Stimulated activated CD4-positive, alpha-beta T cell treated with anti-CD3 and anti-CD28 coated beads, Interleukin-1b, Interleukin-23, amount 100 ng/mL, for 4 hours (primary cell): ENCODE measurements around the gene NAP1L5.

Experiments
- DNase-seq, 2 donors: peaks; one replicate each; pipeline ENCODE4 v3.0.0-alpha.2; 2020; ENCODE audit warnings: low read depth in 2 of 2

NAP1L5 gene, protein sequence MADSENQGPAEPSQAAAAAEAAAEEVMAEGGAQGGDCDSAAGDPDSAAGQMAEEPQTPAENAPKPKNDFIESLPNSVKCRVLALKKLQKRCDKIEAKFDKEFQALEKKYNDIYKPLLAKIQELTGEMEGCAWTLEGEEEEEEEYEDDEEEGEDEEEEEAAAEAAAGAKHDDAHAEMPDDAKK

DNA sequence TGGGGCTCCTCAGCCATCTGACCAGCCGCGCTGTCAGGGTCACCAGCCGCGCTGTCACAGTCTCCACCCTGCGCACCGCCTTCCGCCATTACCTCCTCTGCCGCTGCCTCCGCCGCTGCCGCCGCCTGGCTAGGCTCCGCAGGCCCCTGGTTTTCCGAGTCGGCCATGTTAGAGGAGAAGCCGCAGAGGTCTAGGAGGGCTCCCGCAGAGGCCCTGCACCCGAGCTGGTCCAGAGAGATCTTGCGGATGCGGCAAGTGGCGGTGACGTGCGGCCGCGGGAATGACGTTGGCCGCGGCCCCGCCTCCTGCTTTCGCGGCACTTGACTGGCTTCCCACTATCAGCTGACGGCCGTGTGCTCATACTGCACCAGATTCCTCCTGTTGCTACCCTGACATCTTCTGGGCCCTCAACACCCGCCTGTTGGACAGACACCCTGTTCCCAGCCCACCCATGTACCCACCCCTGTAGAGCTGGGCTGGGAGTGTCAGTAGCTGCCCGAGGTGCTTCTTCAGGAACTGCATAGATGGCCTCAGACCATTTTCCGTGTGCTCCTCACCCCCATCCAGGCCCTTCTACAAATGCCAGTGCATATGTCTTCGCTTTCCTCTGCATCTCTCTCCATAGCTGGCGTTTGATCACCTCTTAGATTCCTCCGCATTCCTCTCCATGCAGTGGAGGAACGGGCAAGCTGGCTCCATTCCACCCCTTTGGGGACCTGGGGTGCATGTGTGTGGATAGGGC is at the start of gene NAP1L5:
TSS of gene NAP1L5 (minus strand) at position 242 of the 742 bp plus-strand sequence. CDS start at position 167, 75 bp downstream.
- DNase-seq, result peak; percentile 36 to 45

- DNase-seq, result no peak
Measured at GRCh38 chr4:88747351-88747750, 49.7 kb upstream of the NAP1L5 start.

DNA sequence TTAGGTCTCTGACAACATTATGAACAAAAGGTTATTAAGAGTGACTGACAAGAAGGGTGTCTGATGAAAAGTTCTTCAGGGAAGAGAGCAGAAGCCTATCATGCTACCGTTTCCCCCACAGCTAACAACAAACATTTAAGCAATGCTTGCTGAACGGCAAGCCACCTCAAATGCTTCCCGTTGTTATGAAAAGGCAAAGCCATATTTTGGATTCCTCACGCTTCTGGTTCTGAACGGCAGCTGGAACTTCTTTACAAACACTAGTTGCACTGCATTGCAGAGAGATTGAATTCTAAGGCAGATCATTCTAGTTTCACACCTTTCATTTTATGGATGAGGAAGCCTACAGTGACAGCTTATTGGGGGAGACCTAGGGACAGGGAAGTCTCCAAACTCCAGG is 48.6 kb upstream of the NAP1L5 start:
- no peak for DNase-seq

- no peak for DNase-seq
Measured at GRCh38 chr4:88745581-88746163, 48.0 kb upstream of the NAP1L5 start.

DNA sequence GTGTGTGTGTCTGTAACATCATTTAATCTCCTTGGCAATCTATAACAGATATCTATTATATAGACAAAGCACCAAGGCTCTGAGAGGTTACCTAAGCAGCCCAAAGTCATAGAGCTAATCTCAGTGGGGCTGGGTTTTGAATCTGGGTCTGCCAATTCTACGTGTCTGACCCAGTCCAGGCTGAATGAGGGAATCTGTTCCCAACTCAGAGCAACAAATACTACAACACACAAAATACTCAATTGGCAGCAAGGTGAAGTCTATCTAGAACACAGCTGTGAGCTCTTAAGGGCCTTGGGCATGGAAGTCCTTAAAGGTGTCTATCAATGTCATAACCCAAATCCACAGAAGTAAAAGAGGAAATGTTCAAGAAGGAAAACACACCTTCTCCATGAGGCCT is 47.5 kb upstream of the NAP1L5 start:
- no peak for DNase-seq

DNA sequence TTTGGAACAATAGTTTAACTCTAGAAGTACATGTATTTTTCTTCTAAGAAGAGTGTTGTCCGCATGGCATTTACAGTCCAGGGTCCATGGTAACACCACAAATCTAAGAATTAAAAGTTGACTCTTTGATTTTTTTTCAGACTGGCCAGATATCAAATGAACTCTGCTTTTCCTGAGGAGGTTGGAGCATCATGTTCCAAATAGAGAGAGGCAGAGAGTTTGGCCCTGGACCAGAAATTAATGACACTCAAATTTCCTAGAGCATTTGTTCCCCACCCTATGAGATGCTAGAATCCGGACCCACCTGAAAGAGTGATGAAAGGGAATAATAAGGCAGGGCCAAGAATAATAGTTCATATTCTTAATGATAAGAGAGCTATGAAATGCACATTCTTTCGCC is 47.0 kb upstream of the NAP1L5 start:
- DNase-seq, result no peak

DNA sequence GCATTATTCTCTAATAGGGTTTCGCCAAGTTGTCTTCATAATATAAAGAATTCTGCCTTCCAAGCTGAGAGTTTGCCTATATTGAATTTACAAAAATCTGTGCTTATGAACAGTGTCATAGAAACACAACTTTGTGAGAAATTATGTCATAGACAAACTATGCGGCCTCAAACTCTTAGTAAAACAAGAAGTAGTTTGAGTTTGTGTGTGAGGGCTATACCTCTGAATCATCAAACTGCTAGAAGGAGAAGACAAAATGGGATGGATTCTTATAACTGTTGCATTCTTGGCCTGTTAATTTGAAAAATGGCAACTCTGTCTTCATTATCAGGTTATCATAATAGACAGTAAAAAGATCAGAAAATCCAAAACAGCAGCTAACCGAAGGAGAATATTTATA is 46.1 kb upstream of the NAP1L5 start:
- no peak for DNase-seq

DNA sequence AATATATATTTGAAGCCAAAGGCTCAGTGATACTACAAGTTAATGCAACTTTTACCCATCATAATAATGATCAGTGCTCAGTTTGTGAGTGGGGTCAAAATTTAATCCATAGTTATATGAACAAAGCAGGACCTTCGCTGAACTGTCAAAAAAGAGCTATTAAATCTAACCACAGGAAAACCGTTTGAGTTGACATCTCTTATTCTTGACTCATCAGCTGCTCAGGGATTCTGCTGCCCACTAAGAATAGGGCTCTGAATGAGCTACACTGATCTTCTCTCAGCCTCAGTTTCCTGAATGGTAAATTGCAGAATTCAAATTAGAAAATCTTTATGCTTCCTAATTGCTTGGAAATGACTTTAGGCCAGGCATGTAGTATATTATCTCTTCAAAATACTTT is 44.9 kb upstream of the NAP1L5 start:
- no peak for DNase-seq

DNA sequence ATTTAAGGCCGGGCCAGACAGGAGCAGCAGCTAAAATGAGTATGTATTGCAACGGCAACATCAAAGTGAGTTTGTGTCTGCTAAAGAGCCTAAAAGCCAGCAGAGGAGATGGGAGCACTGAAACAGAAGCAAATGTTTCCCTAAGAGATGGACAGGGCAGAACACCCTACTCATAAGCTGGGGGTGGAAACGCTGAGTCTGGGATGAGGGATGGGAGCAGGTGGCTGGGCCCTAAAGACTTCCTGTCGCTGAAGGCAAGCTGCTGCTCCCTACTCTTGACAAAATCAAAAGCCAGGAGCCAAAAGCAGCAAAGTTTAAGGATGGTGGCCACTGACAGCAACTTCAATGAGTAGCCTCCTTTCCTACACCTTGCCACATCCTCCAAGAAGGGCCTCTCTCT is 40.6 kb upstream of the NAP1L5 start:
- no peak for DNase-seq

DNA sequence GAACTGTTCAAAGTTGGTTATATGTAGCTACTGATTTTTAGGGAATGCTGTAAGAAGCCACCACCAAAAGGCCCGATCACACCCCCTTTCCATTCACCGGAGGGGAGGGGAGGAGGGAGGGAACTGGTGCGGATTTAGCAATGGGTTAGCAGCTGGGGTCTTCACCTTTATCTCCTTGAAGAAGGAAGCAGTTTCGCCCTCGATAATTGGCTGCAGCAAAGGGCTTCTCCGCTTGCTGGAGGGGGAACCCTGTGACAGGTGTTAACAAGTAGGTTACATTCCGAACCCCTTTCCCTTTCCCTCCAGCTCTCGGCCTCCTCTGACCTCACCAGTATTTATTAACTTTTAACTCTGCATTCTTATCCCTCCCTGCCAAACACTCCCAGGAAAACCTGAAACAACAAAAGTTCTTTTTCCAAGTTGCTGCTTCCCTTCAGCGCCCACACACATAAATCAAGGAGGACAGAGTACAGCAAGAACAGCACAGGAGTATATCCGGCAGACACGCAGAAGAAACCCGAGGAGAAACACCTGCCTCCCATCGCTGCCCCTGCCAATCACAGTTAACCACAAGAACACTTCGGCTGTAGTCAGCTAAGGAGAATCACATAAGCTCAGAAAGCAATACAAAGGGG is 39.8 kb upstream of the NAP1L5 start:
- peak in 1 of 2 donors; percentile 2 for DNase-seq

GRCh38 chr4:88736264-88736663 is 38.6 kb upstream of the NAP1L5 start:
- no peak for DNase-seq

GRCh38 chr4:88735564-88735963 is 37.9 kb upstream of the NAP1L5 start:
- no peak for DNase-seq

DNA sequence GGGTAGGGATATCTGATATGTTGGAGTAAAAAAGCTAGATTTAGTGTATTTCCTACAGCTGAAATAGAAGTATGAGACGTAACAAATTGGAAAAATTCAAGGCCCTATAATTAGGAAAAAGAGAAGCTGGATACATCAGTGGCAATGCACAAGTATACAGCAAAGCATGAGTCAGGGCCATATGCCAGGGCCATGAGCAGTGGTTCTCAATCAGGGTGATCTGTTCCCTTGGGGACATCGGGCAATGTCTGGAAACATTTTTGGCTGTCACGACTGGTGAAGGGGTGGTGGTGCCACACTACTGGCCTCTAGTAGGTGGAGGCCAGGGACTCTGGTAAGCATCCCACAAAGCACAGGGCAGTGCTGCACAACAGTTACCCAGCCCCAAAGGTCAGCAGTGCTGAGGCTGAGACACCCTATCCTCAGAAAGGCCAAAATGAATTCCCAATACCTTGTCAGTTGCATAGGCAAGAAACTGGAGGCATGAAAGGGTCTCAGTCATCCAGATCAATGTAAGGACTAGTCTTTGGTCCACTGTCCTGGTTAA is 36.8 kb upstream of the NAP1L5 start:
- DNase-seq, result no peak

GRCh38 chr4:88732714-88733368 is 35.2 kb upstream of the NAP1L5 start:
- no peak for DNase-seq

- no peak for DNase-seq
Measured at GRCh38 chr4:88731381-88731780, 33.8 kb upstream of the NAP1L5 start.

DNA sequence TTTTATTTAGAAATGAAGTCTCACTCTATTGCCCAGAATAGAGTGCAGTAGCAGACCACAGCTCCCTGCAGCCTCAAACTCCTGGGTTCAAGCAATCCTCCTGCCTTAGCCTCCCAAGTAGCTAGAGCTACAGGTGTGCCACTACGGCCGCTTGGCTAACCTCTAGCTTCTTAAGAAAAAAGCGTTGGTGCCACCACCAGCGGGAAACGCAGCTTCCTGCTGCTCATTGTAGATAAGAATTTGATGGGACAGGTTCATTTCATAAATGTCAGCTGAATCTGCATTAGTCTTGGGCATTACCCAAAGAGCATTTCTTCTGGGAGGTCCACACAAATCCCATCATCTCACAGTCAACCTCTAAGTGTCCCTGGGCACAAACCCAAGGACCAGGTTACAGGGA is 33.2 kb upstream of the NAP1L5 start:
- no peak for DNase-seq

DNA sequence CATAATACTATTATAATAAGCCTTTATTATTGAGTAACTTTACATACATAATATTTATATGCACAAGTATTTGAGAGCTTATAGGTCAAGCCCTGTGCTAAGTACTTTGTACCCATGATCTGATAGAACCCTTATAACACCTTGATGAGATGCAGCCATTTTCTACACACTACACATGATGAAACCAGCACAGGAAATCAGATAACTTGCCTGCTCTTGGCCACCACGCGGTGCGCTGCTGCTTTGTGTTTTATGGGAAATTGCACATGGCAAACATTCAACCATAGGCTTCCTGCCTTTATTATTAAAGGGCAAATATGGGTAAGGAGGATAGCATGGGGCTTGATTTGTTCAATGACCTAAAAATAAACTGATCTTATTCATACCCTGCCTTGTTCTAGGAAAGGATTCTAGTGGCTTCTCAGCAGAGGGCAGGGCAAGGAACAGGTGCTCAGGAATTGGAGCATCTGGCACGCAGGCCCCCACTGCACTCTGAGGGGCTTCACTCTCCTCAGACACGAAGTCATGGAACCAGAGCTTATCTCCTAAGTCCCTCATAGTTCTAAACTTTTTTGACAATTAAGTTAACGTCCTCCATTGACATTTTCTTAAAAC is 31.6 kb upstream of the NAP1L5 start:
- no peak for DNase-seq

- DNase-seq, result no peak
Measured at GRCh38 chr4:88728146-88728545, 30.5 kb upstream of the NAP1L5 start.

DNA sequence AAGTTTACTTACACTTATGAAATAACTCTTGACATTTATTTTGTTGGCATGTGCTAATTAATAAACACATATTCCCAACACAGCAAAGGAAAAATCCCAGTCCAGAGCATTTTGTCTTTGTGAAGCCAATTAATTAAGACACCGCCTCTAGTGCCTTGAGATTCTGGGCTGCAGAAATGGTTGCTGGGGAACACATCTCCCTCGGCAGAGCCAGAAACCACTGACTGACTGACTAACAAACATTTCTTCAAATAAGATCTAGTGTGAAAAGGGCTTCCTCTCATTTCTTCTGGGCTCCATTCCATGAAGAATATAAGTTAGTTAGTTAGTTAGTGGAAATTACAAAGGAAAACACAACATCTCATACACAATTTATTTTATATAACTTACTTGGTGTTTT is 28.4 kb upstream of the NAP1L5 start:
- DNase-seq, result no peak

- no peak for DNase-seq
Measured at GRCh38 chr4:88725143-88725542, 27.5 kb upstream of the NAP1L5 start.

DNA sequence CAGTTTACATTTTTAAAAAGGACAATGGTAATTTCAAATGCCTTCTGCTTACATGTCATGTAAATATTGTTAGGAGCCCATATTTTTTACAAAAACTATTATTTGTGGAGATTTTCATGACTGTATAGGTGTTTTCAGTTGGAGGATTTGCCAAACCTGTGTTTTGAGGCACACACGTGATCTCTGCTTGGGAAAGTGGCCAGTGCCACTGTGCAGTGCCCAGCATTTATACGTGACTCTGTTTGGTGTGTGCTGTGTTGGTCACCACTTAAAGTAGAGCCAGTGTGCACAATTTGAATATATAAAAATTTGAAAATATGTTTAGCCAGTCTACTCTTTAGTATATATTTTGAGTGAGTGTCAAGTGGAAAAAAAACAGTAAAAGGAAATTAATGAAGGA is 26.8 kb upstream of the NAP1L5 start:
- no peak for DNase-seq

DNA sequence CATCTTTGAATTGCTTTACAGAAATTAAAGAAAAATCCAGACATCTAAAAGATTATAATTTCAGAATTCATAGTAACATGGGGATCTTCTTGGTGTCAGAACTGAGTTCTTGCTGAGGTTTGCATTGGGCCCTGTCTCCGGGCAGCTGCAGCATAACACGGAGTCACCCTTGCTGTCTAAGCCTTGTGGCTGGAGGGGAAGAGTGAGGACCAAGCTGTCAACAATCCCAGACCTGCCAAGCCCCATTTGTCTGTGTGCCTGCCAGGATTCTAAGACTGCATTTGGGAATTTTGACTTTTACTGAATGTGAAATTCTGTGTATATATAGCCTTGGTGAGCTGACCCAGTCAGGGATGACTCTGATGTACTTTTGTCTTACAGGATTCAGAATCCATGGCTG is 25.2 kb upstream of the NAP1L5 start:
- DNase-seq, result no peak
